Measurements from ENCODE around the gene DONSON. TPM values are rescaled to one million over a fixed set of nuclear protein-coding genes. Genes with fewer than 3 reads are reported as not detected.

Gene DONSON
- total RNA-seq, 2 experiments from 2014 or later = 35.8 to 41.3 TPM

GRCh38 chr21:33567914-33568313, 20.6 kb downstream of the DONSON start:
- no peaks in the 10 kb centered on the region for H3K9me3 ChIP-seq (ENCODE audit: low read length)
- CTCF ChIA-PET (ENCODE audit: unreplicated experiment) = no interaction called here
- no peak overlapping the region for H2AFZ ChIP-seq (ENCODE audit: low read length)
- H3K4me3 ChIP-seq (ENCODE audit: low read depth, low read length, poor library complexity, severe bottlenecking) = no peak overlapping the region
- TF ChIP-seq CTCF (conservative IDR thresholded peaks at IDR 0.05; ENCODE audit: low read length) (no peak), EZH2phosphoT487 (IDR thresholded peaks at IDR 0.05; ENCODE audit: borderline replicate concordance, low read depth, low read length) (no peak)
- POLR2A ChIA-PET = interaction anchor here (1.6 kb wide), 1 partner anchor 10 kb away, joined by 5 read pairs; no protein-coding TSS in a partner anchor
- no peaks in the 10 kb centered on the region for H3K4me1 ChIP-seq (ENCODE audit: insufficient read depth, low read length, poor library complexity, severe bottlenecking)
- intact Hi-C loops (cut with micrococcal nuclease; ENCODE audit: unreplicated experiment) = no loop called here
- no peak for DNase-seq (ENCODE audit: low spot score)
- H3K27ac ChIP-seq (ENCODE audit: low read depth, low read length, poor library complexity, severe bottlenecking) = no peak overlapping the region
- no peaks in the 10 kb centered on the region for H3K9me2 ChIP-seq (ENCODE audit: insufficient read depth, low read length)
- H3K4me2 ChIP-seq (ENCODE audit: low read length) = no peak overlapping the region
- H3K79me2 ChIP-seq (ENCODE audit: insufficient read depth, low read depth, low read length) = peaks cover 47% of the 10 kb centered on the region; the same call in 1 of the 2 replicates
- H3K36me3 ChIP-seq (ENCODE audit: insufficient read depth, low read length) = peaks cover 94% of the 10 kb centered on the region
- no TSS peak for BruUV-seq (replicated peaks)
- H4K20me1 ChIP-seq (ENCODE audit: insufficient read depth, low read length) = peaks cover 15% of the 10 kb centered on the region; the same call in 1 of the 2 replicates

- ChIA-PET CTCF (ENCODE audit: unreplicated experiment) (no interaction called here), POLR2A (interaction anchor here (0.6 to 1.3 kb wide), 6 partner anchors 9 to 51 kb away, joined by 3 to 5 read pairs (median 4); partner anchors contain the start of gene SON)
- intact Hi-C loops (cut with micrococcal nuclease; ENCODE audit: unreplicated experiment) = no loop called here
Observed at GRCh38 chr21:33566514-33566913, 22.0 kb downstream of the DONSON start.

More at GRCh38 chr21:33566514-33566913, 22.0 kb downstream of the DONSON start:
- no peak overlapping the region for H3K4me2 ChIP-seq (ENCODE audit: low read length)
- H3K27ac ChIP-seq (ENCODE audit: low read depth, low read length, poor library complexity, severe bottlenecking) = no peak overlapping the region
- DNase-seq (ENCODE audit: low spot score) = no peak
- no peaks in the 10 kb centered on the region for H3K9me3 ChIP-seq (ENCODE audit: low read length)
- H3K9me2 ChIP-seq (ENCODE audit: insufficient read depth, low read length) = no peaks in the 10 kb centered on the region
- H3K79me2 ChIP-seq (ENCODE audit: insufficient read depth, low read depth, low read length) = peaks cover 52% of the 10 kb centered on the region; the same call in 1 of the 2 replicates
- H4K20me1 ChIP-seq (ENCODE audit: insufficient read depth, low read length) = peaks cover 17% of the 10 kb centered on the region; the same call in 1 of the 2 replicates
- TF ChIP-seq EZH2phosphoT487 (IDR thresholded peaks at IDR 0.05; ENCODE audit: borderline replicate concordance, low read depth, low read length) (no peak), CTCF (conservative IDR thresholded peaks at IDR 0.05; ENCODE audit: low read length) (no peak)
- no TSS peak for BruUV-seq (replicated peaks)
- H2AFZ ChIP-seq (ENCODE audit: low read length) = no peak overlapping the region
- H3K4me1 ChIP-seq (ENCODE audit: insufficient read depth, low read length, poor library complexity, severe bottlenecking) = no peaks in the 10 kb centered on the region
- peaks cover 94% of the 10 kb centered on the region for H3K36me3 ChIP-seq (ENCODE audit: insufficient read depth, low read length)
- no peak overlapping the region for H3K4me3 ChIP-seq (ENCODE audit: low read depth, low read length, poor library complexity, severe bottlenecking)

All from OCI-LY7 (cell line).